ENCODE results near the gene MSI2.

DNA sequence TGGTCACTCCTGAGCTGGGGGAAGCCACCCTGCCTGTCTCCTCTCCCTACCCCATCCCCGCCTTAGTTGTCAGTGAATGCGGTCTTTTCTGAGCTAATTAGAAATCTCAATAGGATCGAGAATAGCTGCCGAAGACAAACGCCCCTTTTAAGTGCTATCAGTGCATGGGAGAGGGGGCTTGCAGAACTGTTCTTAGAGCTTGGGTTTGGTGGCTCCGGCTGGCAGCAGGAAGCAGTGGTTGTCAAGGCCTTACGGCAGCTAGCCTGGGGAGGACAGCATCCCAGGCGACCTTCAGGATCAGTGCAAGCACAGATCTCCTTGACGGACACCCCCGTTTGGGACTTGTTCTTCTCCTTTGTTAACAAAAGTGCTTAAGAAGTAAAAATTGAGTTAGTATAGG is 293.7 kb downstream of the MSI2 start:
- TF ChIP-seq POLR2AphosphoS5 (IDR thresholded peaks at IDR 0.05; ENCODE audit: insufficient read depth, low read depth, low read length) (no peak), CTCF (IDR thresholded peaks at IDR 0.05; ENCODE audit: extremely low read depth in 1 of 2, insufficient read depth in 1 of 2, low read depth in 1 of 2, low read length in 2 of 2) (no peak), EZH2 (IDR thresholded peaks at IDR 0.05; ENCODE audit: borderline replicate concordance, low read depth, low read length, severe bottlenecking) (no peak), POLR2A (IDR thresholded peaks at IDR 0.05; ENCODE audit: low read depth, low read length) (no peak), MYC (IDR thresholded peaks at IDR 0.05; ENCODE audit: low read depth, low read length) (no peak), FOS (IDR thresholded peaks at IDR 0.05; ENCODE audit: borderline replicate concordance, insufficient read depth, low read length) (no peak), JUN (IDR thresholded peaks at IDR 0.05; ENCODE audit: borderline replicate concordance, insufficient read depth, insufficient read length, low read depth) (no peak), GATA2 (IDR thresholded peaks at IDR 0.05; ENCODE audit: insufficient read depth, insufficient read length, low read depth, low read length) (no peak)
- TF ChIP-seq, protein P1, sequence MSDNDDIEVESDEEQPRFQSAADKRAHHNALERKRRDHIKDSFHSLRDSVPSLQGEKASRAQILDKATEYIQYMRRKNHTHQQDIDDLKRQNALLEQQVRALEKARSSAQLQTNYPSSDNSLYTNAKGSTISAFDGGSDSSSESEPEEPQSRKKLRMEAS (IDR thresholded peaks at IDR 0.05; ENCODE audit: insufficient read depth, insufficient read length) = no peak

All from endothelial cell of umbilical vein (primary cell).